ENCODE data around the gene MYRFL.

MYRFL gene

DNA sequence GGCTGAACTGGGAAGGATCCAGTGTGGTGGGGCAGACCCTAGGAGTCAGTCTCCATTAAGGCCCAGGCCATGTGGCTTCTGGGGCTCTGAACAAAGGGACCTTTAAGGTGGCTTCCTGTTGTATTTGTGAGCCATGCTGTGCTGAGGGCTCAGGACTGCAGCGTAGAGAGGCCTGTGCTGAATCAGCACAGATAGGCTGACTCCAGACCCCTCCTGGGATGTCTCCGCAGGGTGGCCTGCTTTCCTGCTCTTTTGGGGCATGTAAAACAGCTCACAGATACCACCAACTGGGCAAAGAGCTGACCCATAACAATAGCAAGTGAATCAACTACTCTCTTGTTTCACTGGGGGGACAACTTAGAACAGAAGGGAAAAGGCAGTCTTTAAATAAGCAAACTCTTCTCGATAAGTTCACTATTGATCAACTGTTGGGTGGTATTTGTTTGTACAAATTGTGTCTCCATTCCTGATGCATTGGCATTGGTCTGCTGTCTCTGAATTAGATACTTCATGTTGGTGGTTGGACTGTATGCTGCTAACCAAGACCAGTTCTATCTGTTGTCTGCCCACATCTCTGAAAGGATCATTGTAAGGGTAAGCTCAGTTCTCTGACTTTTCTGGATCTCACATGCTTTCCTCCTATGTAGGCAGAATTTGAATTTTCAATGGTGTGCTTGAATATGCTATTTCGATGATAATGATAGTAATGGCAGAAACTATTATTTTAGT, 71.8 kb downstream of the MYRFL start:
- Histone ChIP-seq H3K27me3 (ENCODE audit: insufficient read depth, low read length) (no peaks in the 10 kb centered on the region), H3K79me1 (ENCODE audit: low read length) (peaks cover 4% of the 10 kb centered on the region), H4K91ac (ENCODE audit: low read depth, low read length) (peak overlapping the region; percentile 74), H4K8ac (ENCODE audit: low read depth, low read length) (peak overlapping the region; percentile 61), H2AFZ (ENCODE audit: insufficient read depth, low read length, poor library complexity) (peak overlapping the region; percentile 83), H3K18ac (ENCODE audit: low read length) (peak overlapping the region; percentile 11), H3K27ac (ENCODE audit: low read depth, low read length) (peak overlapping the region; percentile 4), H3K4me3 (ENCODE audit: low read depth, low read length) (no peak overlapping the region), H3K23ac (ENCODE audit: low read length) (no peak overlapping the region), H4K12ac (ENCODE audit: low read depth, low read length) (peak overlapping the region; percentile 56), H3K4me1 (ENCODE audit: control insufficient read depth in 1 of 2, insufficient read depth in 2 of 2, low read length in 2 of 2) (peaks cover 8 to 9% of the 10 kb centered on the region in 2 experiments), H3K9me3 (ENCODE audit: insufficient read depth, low read depth, low read length) (no peaks in the 10 kb centered on the region), H3K14ac (ENCODE audit: low read length) (peak overlapping the region; percentile 44), H3K79me2 (ENCODE audit: control insufficient read depth, insufficient read depth, low read length, poor library complexity) (no peaks in the 10 kb centered on the region), H2BK5ac (ENCODE audit: low read depth, low read length, poor library complexity) (peak overlapping the region; percentile 33), H3K9ac (ENCODE audit: low read length) (no peak overlapping the region), H3K36me3 (ENCODE audit: control insufficient read depth in 1 of 2, insufficient read depth in 2 of 2, low read length in 2 of 2) (no peaks in the 10 kb centered on the region), H3K4ac (ENCODE audit: low read depth, low read length) (peak overlapping the region; percentile 33), H2AK5ac (ENCODE audit: low read length) (no peak overlapping the region), H2BK120ac (ENCODE audit: insufficient read depth, low read length, poor library complexity) (peak overlapping the region; percentile 81), H3K4me2 (ENCODE audit: low read length) (no peak overlapping the region), H2BK12ac (ENCODE audit: low read length) (peak overlapping the region; percentile 43)
- DNase-seq: no peak
- WGBS (ENCODE audit: extremely low coverage, insufficient coverage, insufficient read length): no CpG with 5 or more reads among the region's 4 CpGs

DNA sequence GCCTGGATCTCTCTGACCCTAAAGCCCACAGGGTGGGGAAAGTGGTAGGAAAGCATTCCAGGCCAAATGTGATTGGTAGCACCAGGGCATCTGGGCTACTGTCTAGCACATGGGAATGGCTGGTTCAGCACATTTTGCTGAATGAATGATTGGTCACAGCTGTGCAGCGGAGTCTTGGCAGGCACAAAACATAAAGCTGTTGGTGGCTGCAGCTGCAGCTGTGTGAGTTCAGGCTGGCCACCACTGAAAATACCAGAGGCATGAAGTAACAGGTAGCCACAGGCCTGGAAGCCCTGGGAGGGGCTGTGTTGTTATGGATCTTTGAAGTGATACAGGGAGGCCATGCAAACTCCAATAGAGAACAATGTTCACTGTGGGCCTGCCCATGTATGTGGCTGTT, 72.7 kb downstream of the MYRFL start:
- Histone ChIP-seq H3K27me3 (ENCODE audit: insufficient read depth, low read length) (no peaks in the 10 kb centered on the region), H2BK12ac (ENCODE audit: low read length) (no peak overlapping the region), H3K14ac (ENCODE audit: low read length) (no peak overlapping the region), H4K8ac (ENCODE audit: low read depth, low read length) (no peak overlapping the region), H4K12ac (ENCODE audit: low read depth, low read length) (no peak overlapping the region), H3K18ac (ENCODE audit: low read length) (no peak overlapping the region), H3K9me3 (ENCODE audit: insufficient read depth, low read depth, low read length) (no peaks in the 10 kb centered on the region), H2AFZ (ENCODE audit: insufficient read depth, low read length, poor library complexity) (no peak overlapping the region), H3K4me3 (ENCODE audit: low read depth, low read length) (no peak overlapping the region), H3K4ac (ENCODE audit: low read depth, low read length) (no peak overlapping the region), H3K9ac (ENCODE audit: low read length) (no peak overlapping the region), H3K79me2 (ENCODE audit: control insufficient read depth, insufficient read depth, low read length, poor library complexity) (no peaks in the 10 kb centered on the region), H3K79me1 (ENCODE audit: low read length) (peaks cover 4% of the 10 kb centered on the region), H2BK120ac (ENCODE audit: insufficient read depth, low read length, poor library complexity) (no peak overlapping the region), H3K4me1 (ENCODE audit: control insufficient read depth in 1 of 2, insufficient read depth in 2 of 2, low read length in 2 of 2) (peaks cover 8 to 9% of the 10 kb centered on the region in 2 experiments), H3K23ac (ENCODE audit: low read length) (no peak overlapping the region), H3K27ac (ENCODE audit: low read depth, low read length) (no peak overlapping the region), H4K91ac (ENCODE audit: low read depth, low read length) (no peak overlapping the region), H3K36me3 (ENCODE audit: control insufficient read depth in 1 of 2, insufficient read depth in 2 of 2, low read length in 2 of 2) (no peaks in the 10 kb centered on the region), H2BK5ac (ENCODE audit: low read depth, low read length, poor library complexity) (no peak overlapping the region), H3K4me2 (ENCODE audit: low read length) (no peak overlapping the region), H2AK5ac (ENCODE audit: low read length) (no peak overlapping the region)
- WGBS (ENCODE audit: extremely low coverage, insufficient coverage, insufficient read length): no CpG with 5 or more reads among the region's 1 CpG
- peak; percentile 75 to 89 for DNase-seq

DNA sequence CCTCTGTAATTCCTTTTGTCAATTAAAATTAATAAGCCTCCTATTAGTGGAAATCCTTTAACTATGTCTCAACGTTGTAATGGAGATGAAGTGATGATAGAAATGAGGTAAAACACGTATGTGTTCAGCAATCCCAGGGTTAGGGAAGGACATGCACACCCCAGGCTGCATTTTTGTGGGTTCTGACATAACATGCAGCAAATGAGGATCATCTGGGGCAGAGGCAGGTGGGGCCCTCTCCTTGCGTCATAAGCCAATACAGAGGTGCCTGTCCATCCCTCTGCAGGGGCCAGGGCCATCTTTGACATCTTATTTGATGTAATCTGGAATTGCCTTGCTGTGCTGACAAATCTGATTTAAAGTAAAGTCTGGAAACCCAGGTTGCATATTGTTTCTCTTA, 73.2 kb downstream of the MYRFL start:
- H3K4me3 ChIP-seq (ENCODE audit: low read depth, low read length): no peak overlapping the region
- no peaks in the 10 kb centered on the region for H3K79me2 ChIP-seq (ENCODE audit: control insufficient read depth, insufficient read depth, low read length, poor library complexity)
- H2BK12ac ChIP-seq (ENCODE audit: low read length): no peak overlapping the region
- no peak overlapping the region for H3K27ac ChIP-seq (ENCODE audit: low read depth, low read length)
- DNase-seq: peak; percentile 85 to 91
- H2BK120ac ChIP-seq (ENCODE audit: insufficient read depth, low read length, poor library complexity): no peak overlapping the region
- no peak overlapping the region for H3K4me2 ChIP-seq (ENCODE audit: low read length)
- H2AK5ac ChIP-seq (ENCODE audit: low read length): no peak overlapping the region
- no peak overlapping the region for H2BK5ac ChIP-seq (ENCODE audit: low read depth, low read length, poor library complexity)
- peaks cover 8 to 9% of the 10 kb centered on the region in 2 experiments for H3K4me1 ChIP-seq (ENCODE audit: control insufficient read depth in 1 of 2, insufficient read depth in 2 of 2, low read length in 2 of 2)
- no peaks in the 10 kb centered on the region for H3K36me3 ChIP-seq (ENCODE audit: control insufficient read depth in 1 of 2, insufficient read depth in 2 of 2, low read length in 2 of 2)
- H3K79me1 ChIP-seq (ENCODE audit: low read length): peaks cover 4% of the 10 kb centered on the region
- no peak overlapping the region for H4K91ac ChIP-seq (ENCODE audit: low read depth, low read length)
- no peak overlapping the region for H2AFZ ChIP-seq (ENCODE audit: insufficient read depth, low read length, poor library complexity)
- H4K8ac ChIP-seq (ENCODE audit: low read depth, low read length): no peak overlapping the region
- H3K14ac ChIP-seq (ENCODE audit: low read length): no peak overlapping the region
- no peaks in the 10 kb centered on the region for H3K9me3 ChIP-seq (ENCODE audit: insufficient read depth, low read depth, low read length)
- no peak overlapping the region for H4K12ac ChIP-seq (ENCODE audit: low read depth, low read length)
- no CpG with 5 or more reads among the region's 3 CpGs for WGBS (ENCODE audit: extremely low coverage, insufficient coverage, insufficient read length)
- no peak overlapping the region for H3K4ac ChIP-seq (ENCODE audit: low read depth, low read length)
- H3K23ac ChIP-seq (ENCODE audit: low read length): no peak overlapping the region
- no peak overlapping the region for H3K9ac ChIP-seq (ENCODE audit: low read length)
- H3K27me3 ChIP-seq (ENCODE audit: insufficient read depth, low read length): no peaks in the 10 kb centered on the region
- no peak overlapping the region for H3K18ac ChIP-seq (ENCODE audit: low read length)

DNA sequence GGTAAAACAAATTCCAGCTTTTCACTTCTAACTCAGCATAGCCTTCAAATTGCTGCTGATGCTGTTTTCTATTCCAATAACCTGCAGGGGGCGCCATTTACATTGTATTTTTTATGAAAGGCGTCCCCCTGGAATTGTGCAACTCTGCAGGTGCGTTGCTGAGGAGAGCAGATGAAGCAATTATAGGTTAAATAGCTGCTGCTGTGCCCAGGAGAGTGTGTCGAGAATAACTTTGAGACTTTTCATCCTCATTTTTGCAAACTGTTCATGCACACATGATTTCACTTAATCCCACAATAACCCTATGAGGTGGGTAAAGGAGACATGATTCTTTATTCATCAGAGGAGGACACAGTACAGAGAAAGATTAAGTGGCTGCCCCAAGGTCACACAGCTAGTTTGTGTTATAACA, 75.7 kb downstream of the MYRFL start:
- H3K79me2 ChIP-seq (ENCODE audit: control insufficient read depth, insufficient read depth, low read length, poor library complexity): no peaks in the 10 kb centered on the region
- H4K8ac ChIP-seq (ENCODE audit: low read depth, low read length): no peak overlapping the region
- peaks cover 13 to 15% of the 10 kb centered on the region in 2 experiments for H3K4me1 ChIP-seq (ENCODE audit: control insufficient read depth in 1 of 2, insufficient read depth in 2 of 2, low read length in 2 of 2)
- H3K27ac ChIP-seq (ENCODE audit: low read depth, low read length): no peak overlapping the region
- no peak overlapping the region for H2BK120ac ChIP-seq (ENCODE audit: insufficient read depth, low read length, poor library complexity)
- H3K18ac ChIP-seq (ENCODE audit: low read length): no peak overlapping the region
- no peak overlapping the region for H3K14ac ChIP-seq (ENCODE audit: low read length)
- no peak overlapping the region for H3K4me2 ChIP-seq (ENCODE audit: low read length)
- H2BK12ac ChIP-seq (ENCODE audit: low read length): no peak overlapping the region
- H4K12ac ChIP-seq (ENCODE audit: low read depth, low read length): no peak overlapping the region
- no peak overlapping the region for H4K91ac ChIP-seq (ENCODE audit: low read depth, low read length)
- H3K36me3 ChIP-seq (ENCODE audit: control insufficient read depth in 1 of 2, insufficient read depth in 2 of 2, low read length in 2 of 2): no peaks in the 10 kb centered on the region
- H3K23ac ChIP-seq (ENCODE audit: low read length): no peak overlapping the region
- no peaks in the 10 kb centered on the region for H3K27me3 ChIP-seq (ENCODE audit: insufficient read depth, low read length)
- H3K4me3 ChIP-seq (ENCODE audit: low read depth, low read length): no peak overlapping the region
- H2BK5ac ChIP-seq (ENCODE audit: low read depth, low read length, poor library complexity): no peak overlapping the region
- H2AK5ac ChIP-seq (ENCODE audit: low read length): no peak overlapping the region
- H3K9me3 ChIP-seq (ENCODE audit: insufficient read depth, low read depth, low read length): no peaks in the 10 kb centered on the region
- WGBS (ENCODE audit: extremely low coverage, insufficient coverage, insufficient read length): no CpG with 5 or more reads among the region's 4 CpGs
- peak; percentile 86 to 99 for DNase-seq
- peaks cover 8% of the 10 kb centered on the region for H3K79me1 ChIP-seq (ENCODE audit: low read length)
- H2AFZ ChIP-seq (ENCODE audit: insufficient read depth, low read length, poor library complexity): no peak overlapping the region
- H3K4ac ChIP-seq (ENCODE audit: low read depth, low read length): no peak overlapping the region
- H3K9ac ChIP-seq (ENCODE audit: low read length): no peak overlapping the region

All from trophoblast cell (in vitro differentiated cells and primary cell).